Measurements from ENCODE around the gene AMT. TPM values are rescaled to one million over a fixed set of nuclear protein-coding genes. Genes with fewer than 3 reads are reported as not detected.

The AMT gene
- total and polyA plus RNA-seq, 2 of the 13 experiments (the other 11 are each of a cell fraction or from before 2014, with no cell fraction given): 35.3 to 59.0 TPM

DNA sequence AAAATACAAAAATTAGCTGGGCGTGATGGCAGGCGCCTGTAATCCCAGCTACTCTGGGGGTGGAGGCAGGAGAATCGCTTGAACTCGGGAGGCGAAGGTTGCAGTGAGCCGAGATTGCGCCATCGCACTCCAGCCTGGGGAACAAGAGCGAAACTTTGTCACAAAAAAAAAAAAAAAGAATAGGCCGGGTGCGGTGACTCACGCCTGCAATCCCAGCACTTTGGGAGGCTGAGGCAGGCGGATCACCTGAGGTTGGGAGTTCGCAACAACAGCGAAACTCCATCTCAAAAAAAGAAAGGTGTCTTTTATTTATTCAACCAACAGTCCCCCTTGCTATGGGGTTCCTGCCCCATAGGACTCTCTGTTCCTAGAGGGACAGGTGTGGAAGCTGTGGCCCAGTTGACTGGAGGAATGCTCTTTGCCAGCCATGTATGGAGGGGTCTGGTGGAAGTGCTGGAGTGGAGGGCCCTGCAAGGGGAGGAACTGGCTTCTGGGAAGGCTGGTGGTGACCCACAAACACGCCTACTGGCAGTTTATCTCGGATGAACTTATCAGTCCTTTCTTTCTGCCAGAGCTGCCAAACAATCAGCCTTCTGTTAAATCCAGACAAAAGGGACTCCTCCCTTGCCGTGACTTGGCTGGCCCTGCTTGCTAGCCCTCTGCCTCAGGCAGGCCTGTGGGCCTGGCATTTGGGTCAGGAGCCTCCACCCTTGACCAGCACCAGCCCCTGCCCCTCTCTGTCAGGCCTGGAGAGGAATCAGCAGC, 43.2 kb upstream of the AMT start (continued):
- TF ChIP-seq SOX6 (IDR thresholded peaks at IDR 0.05): no peak
- peak; percentile 79 for TF ChIP-seq SOX6 (CRISPR knock-in tag; IDR thresholded peaks at IDR 0.05)
- TF ChIP-seq, protein P1, sequence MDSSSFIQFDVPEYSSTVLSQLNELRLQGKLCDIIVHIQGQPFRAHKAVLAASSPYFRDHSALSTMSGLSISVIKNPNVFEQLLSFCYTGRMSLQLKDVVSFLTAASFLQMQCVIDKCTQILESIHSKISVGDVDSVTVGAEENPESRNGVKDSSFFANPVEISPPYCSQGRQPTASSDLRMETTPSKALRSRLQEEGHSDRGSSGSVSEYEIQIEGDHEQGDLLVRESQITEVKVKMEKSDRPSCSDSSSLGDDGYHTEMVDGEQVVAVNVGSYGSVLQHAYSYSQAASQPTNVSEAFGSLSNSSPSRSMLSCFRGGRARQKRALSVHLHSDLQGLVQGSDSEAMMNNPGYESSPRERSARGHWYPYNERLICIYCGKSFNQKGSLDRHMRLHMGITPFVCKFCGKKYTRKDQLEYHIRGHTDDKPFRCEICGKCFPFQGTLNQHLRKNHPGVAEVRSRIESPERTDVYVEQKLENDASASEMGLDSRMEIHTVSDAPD (CRISPR knock-in tag; IDR thresholded peaks at IDR 0.05): peak; percentile 67; the same call in 1 of the 2 replicates
- 0 out of 2 replicates have a peak, but pooled peaks have one; percentile 29 for TF ChIP-seq ZNF749 (CRISPR knock-in tag; IDR thresholded peaks at IDR 0.05; ENCODE audit: borderline replicate concordance)
- TF ChIP-seq TARDBP (CRISPR knock-in tag; IDR thresholded peaks at IDR 0.05): peak; percentile 55
- TF ChIP-seq MIXL1 (CRISPR knock-in tag; IDR thresholded peaks at IDR 0.05): no peak
- no peak for TF ChIP-seq PLRG1 (conservative IDR thresholded peaks at IDR 0.05)
- TF ChIP-seq SAFB2 (CRISPR knock-in tag; IDR thresholded peaks at IDR 0.05; ENCODE audit: borderline replicate concordance, low read depth): no peak
- 0 out of 2 replicates have a peak, but pooled peaks have one; percentile 57 for TF ChIP-seq PHF21A (CRISPR knock-in tag; IDR thresholded peaks at IDR 0.05)
- TF ChIP-seq, protein P2, sequence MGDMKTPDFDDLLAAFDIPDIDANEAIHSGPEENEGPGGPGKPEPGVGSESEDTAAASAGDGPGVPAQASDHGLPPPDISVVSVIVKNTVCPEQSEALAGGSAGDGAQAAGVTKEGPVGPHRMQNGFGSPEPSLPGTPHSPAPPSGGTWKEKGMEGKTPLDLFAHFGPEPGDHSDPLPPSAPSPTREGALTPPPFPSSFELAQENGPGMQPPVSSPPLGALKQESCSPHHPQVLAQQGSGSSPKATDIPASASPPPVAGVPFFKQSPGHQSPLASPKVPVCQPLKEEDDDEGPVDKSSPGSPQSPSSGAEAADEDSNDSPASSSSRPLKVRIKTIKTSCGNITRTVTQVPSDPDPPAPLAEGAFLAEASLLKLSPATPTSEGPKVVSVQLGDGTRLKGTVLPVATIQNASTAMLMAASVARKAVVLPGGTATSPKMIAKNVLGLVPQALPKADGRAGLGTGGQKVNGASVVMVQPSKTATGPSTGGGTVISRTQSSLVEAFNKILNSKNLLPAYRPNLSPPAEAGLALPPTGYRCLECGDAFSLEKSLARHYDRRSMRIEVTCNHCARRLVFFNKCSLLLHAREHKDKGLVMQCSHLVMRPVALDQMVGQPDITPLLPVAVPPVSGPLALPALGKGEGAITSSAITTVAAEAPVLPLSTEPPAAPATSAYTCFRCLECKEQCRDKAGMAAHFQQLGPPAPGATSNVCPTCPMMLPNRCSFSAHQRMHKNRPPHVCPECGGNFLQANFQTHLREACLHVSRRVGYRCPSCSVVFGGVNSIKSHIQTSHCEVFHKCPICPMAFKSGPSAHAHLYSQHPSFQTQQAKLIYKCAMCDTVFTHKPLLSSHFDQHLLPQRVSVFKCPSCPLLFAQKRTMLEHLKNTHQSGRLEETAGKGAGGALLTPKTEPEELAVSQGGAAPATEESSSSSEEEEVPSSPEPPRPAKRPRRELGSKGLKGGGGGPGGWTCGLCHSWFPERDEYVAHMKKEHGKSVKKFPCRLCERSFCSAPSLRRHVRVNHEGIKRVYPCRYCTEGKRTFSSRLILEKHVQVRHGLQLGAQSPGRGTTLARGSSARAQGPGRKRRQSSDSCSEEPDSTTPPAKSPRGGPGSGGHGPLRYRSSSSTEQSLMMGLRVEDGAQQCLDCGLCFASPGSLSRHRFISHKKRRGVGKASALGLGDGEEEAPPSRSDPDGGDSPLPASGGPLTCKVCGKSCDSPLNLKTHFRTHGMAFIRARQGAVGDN (CRISPR knock-in tag; IDR thresholded peaks at IDR 0.05): peak; percentile 74
- TF ChIP-seq POLR2G (IDR thresholded peaks at IDR 0.05; ENCODE audit: low read depth, low read length): peak; percentile 56; the same call in 1 of the 2 replicates
- TF ChIP-seq ZNF598 (CRISPR knock-in tag; IDR thresholded peaks at IDR 0.05; ENCODE audit: borderline replicate concordance): 0 out of 2 replicates have a peak, but pooled peaks have one; percentile 22
- TF ChIP-seq SMAD3 (CRISPR knock-in tag; IDR thresholded peaks at IDR 0.05): no peak
- TF ChIP-seq, protein P3, sequence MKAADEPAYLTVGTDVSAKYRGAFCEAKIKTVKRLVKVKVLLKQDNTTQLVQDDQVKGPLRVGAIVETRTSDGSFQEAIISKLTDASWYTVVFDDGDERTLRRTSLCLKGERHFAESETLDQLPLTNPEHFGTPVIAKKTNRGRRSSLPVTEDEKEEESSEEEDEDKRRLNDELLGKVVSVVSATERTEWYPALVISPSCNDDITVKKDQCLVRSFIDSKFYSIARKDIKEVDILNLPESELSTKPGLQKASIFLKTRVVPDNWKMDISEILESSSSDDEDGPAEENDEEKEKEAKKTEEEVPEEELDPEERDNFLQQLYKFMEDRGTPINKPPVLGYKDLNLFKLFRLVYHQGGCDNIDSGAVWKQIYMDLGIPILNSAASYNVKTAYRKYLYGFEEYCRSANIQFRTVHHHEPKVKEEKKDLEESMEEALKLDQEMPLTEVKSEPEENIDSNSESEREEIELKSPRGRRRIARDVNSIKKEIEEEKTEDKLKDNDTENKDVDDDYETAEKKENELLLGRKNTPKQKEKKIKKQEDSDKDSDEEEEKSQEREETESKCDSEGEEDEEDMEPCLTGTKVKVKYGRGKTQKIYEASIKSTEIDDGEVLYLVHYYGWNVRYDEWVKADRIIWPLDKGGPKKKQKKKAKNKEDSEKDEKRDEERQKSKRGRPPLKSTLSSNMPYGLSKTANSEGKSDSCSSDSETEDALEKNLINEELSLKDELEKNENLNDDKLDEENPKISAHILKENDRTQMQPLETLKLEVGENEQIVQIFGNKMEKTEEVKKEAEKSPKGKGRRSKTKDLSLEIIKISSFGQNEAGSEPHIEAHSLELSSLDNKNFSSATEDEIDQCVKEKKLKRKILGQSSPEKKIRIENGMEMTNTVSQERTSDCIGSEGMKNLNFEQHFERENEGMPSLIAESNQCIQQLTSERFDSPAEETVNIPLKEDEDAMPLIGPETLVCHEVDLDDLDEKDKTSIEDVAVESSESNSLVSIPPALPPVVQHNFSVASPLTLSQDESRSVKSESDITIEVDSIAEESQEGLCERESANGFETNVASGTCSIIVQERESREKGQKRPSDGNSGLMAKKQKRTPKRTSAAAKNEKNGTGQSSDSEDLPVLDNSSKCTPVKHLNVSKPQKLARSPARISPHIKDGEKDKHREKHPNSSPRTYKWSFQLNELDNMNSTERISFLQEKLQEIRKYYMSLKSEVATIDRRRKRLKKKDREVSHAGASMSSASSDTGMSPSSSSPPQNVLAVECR (CRISPR knock-in tag; IDR thresholded peaks at IDR 0.05; ENCODE audit: borderline replicate concordance): peak; percentile 54
- no peak for TF ChIP-seq SP1 (IDR thresholded peaks at IDR 0.05)
- peak; percentile 13; the same call in 1 of the 2 replicates for TF ChIP-seq SP1 (CRISPR knock-in tag; IDR thresholded peaks at IDR 0.05)
- TF ChIP-seq ZNF33A (CRISPR knock-in tag; IDR thresholded peaks at IDR 0.05; ENCODE audit: borderline replicate concordance): no peak
- TF ChIP-seq ZNF136 (CRISPR knock-in tag; IDR thresholded peaks at IDR 0.05; ENCODE audit: low read depth): 0 out of 2 replicates have a peak, but pooled peaks have one; percentile 32
- TF ChIP-seq, protein P4, sequence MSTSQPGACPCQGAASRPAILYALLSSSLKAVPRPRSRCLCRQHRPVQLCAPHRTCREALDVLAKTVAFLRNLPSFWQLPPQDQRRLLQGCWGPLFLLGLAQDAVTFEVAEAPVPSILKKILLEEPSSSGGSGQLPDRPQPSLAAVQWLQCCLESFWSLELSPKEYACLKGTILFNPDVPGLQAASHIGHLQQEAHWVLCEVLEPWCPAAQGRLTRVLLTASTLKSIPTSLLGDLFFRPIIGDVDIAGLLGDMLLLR (CRISPR knock-in tag; IDR thresholded peaks at IDR 0.05): peak; percentile 43; the same call in 1 of the 2 replicates
- TF ChIP-seq XRCC5 (optimal IDR thresholded peaks at IDR 0.05; ENCODE audit: low read length): peak; percentile 21

Data from HepG2 (cell line).